ENCODE measurements around the gene SPPL2C. TPM values are rescaled to one million over a fixed set of nuclear protein-coding genes. Genes with fewer than 3 reads are reported as not detected.

The SPPL2C gene
- total RNA-seq, 6 donors from 2014 or later, result not detected

DNA sequence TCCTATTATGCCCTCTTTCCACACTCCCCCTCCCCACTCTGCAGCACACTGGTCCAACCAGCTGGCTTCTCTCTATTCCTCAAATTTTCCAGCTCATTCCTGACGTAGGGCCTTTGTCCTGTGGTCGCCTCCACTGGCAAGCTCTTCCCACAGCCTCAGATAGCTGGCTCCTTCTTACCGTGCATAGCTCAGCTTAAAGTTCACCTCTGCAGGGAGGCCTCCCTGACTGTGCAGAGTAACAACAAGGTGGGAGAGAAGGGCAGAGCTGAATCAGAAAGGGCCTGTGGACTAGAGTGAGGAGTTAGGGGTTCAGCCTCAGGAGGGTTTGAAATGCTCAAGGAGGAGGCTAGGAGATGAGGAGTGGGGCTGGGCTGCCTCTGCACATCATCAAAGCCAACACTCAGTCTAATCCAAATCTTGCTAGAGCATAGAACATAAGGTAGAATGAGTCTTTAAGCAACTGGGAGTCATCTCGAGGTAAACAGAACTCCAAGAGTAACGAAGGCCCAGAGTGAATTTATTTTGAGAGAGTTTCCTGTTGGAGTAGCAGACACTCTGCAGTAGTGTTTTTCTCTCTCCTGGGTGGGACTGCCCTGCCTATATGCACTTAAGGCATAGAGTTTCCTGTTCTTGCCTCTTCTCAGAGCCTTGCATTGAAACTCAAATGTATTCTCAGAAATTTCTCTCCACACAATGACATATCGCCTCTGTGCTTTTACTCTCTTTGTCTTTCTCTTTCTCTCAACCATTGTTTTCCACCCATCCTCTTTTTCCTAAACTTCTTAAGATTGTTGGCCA lies 19.4 kb downstream of the SPPL2C start:
- TF ChIP-seq POLR2AphosphoS5 (IDR thresholded peaks at IDR 0.05) (no peak), POLR2A (IDR thresholded peaks at IDR 0.05) (no peak)
- TF ChIP-seq, protein P1, sequence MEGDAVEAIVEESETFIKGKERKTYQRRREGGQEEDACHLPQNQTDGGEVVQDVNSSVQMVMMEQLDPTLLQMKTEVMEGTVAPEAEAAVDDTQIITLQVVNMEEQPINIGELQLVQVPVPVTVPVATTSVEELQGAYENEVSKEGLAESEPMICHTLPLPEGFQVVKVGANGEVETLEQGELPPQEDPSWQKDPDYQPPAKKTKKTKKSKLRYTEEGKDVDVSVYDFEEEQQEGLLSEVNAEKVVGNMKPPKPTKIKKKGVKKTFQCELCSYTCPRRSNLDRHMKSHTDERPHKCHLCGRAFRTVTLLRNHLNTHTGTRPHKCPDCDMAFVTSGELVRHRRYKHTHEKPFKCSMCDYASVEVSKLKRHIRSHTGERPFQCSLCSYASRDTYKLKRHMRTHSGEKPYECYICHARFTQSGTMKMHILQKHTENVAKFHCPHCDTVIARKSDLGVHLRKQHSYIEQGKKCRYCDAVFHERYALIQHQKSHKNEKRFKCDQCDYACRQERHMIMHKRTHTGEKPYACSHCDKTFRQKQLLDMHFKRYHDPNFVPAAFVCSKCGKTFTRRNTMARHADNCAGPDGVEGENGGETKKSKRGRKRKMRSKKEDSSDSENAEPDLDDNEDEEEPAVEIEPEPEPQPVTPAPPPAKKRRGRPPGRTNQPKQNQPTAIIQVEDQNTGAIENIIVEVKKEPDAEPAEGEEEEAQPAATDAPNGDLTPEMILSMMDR (IDR thresholded peaks at IDR 0.05), result no peak
- WGBS, 2 donors, result 51 to 55% methylated on average over 6 of the region's 6 CpGs
- DNase-seq, result no peak
- H3K36me3 ChIP-seq, result no peaks in the 10 kb centered on the region
- H3K4me1 ChIP-seq, result no peaks in the 10 kb centered on the region
- H3K27ac ChIP-seq, result no peak overlapping the region
- no peaks in the 10 kb centered on the region for H3K27me3 ChIP-seq
- H3K9me3 ChIP-seq, result no peaks in the 10 kb centered on the region
- no peak overlapping the region for H3K4me3 ChIP-seq
- ATAC-seq (ENCODE audit: low FRiP score in 2 of 2), result no peak

- H3K36me3 ChIP-seq, result no peaks in the 10 kb centered on the region
- H3K4me1 ChIP-seq, result no peaks in the 10 kb centered on the region
- no peak overlapping the region for H3K4me3 ChIP-seq
- TF ChIP-seq POLR2AphosphoS5 (IDR thresholded peaks at IDR 0.05) (no peak), EP300 (IDR thresholded peaks at IDR 0.05) (no peak), POLR2A (IDR thresholded peaks at IDR 0.05) (no peak)
- TF ChIP-seq, protein P1 (IDR thresholded peaks at IDR 0.05), result no peak
- H3K27me3 ChIP-seq, result no peaks in the 10 kb centered on the region
- DNase-seq (no peak), ATAC-seq (ENCODE audit: low FRiP score in 2 of 2) (no peak)
- no peaks in the 10 kb centered on the region for H3K9me3 ChIP-seq
- no peak overlapping the region for H3K27ac ChIP-seq
- 76 to 77% methylated on average over 6 of the region's 6 CpGs for WGBS, 2 donors
Observed at GRCh38 chr17:45867171-45867570, 22.5 kb downstream of the SPPL2C start.

- 69 to 83% methylated on average over 8 of the region's 8 CpGs for WGBS, 2 donors
- Histone ChIP-seq H3K4me3 (no peak overlapping the region), H3K36me3 (no peaks in the 10 kb centered on the region), H3K27ac (no peak overlapping the region), H3K4me1 (no peaks in the 10 kb centered on the region), H3K27me3 (no peaks in the 10 kb centered on the region), H3K9me3 (no peaks in the 10 kb centered on the region)
- TF ChIP-seq, protein P1 (IDR thresholded peaks at IDR 0.05), result no peak
- TF ChIP-seq EP300 (IDR thresholded peaks at IDR 0.05) (no peak), POLR2A (IDR thresholded peaks at IDR 0.05) (no peak), POLR2AphosphoS5 (IDR thresholded peaks at IDR 0.05) (no peak)
- ATAC-seq (ENCODE audit: low FRiP score in 2 of 2), result no peak
- DNase-seq, result no peak
Observed at GRCh38 chr17:45867702-45868101, 23.0 kb downstream of the SPPL2C start.

GRCh38 chr17:45868276-45868675 lies 23.6 kb downstream of the SPPL2C start:
- Histone ChIP-seq H3K36me3 (no peaks in the 10 kb centered on the region), H3K27ac (no peak overlapping the region), H3K4me1 (no peaks in the 10 kb centered on the region), H3K9me3 (no peaks in the 10 kb centered on the region), H3K4me3 (no peak overlapping the region), H3K27me3 (no peaks in the 10 kb centered on the region)
- no peak for DNase-seq
- no peak for TF ChIP-seq EP300 (IDR thresholded peaks at IDR 0.05)
- TF ChIP-seq POLR2AphosphoS5 (IDR thresholded peaks at IDR 0.05), result no peak
- no peak for TF ChIP-seq POLR2A (IDR thresholded peaks at IDR 0.05)
- TF ChIP-seq, protein P1 (IDR thresholded peaks at IDR 0.05), result no peak
- WGBS, 2 donors, result 67 to 84% methylated on average over 5 of the region's 5 CpGs
- ATAC-seq (ENCODE audit: low FRiP score in 2 of 2), result no peak
